ENCODE measurements around the gene TBC1D5. TPM values are rescaled to one million over a fixed set of nuclear protein-coding genes. Genes with fewer than 3 reads are reported as not detected.
A peak's percentile ranks its signal among the peaks of the same experiment; 100 is the strongest.
"Not testable (repeated sequence)": the region's sequence is repeated elsewhere in the genome, so short reads cannot be mapped to it uniquely, and the experiment has no call there.

Gene TBC1D5
- polyA plus RNA-seq, 1 donor, result 31.3 TPM

- DNase-seq, result peak; percentile 7
Observed at GRCh38 chr3:17707813-17708543, 34.5 kb downstream of the TBC1D5 start.

- not testable (repeated sequence) for DNase-seq
Observed at GRCh38 chr3:17705991-17706390, 36.4 kb downstream of the TBC1D5 start.

DNA sequence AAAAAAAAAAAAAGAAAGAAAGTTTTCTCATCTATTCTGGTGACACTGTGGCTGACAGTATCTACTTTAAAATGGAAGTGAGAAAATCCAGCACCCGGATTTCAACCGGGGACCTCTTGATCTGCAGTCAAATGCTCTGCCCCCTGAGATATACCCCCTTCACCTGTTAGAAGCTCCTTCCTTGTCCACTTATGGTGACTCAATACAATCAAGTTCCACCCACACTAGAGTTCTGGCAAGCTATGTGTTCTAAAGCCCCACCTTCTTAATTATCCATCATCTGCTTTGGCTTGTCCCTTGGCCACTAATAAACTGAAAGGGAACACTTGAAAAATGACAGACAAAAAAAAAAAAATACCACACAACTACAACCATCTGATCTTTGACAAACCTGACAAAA is 42.6 kb downstream of the TBC1D5 start:
- not testable (repeated sequence) for DNase-seq

GRCh38 chr3:17695665-17696064 is 46.8 kb downstream of the TBC1D5 start:
- DNase-seq, result not testable (repeated sequence)

GRCh38 chr3:17693670-17693999 is 48.8 kb downstream of the TBC1D5 start:
- not testable (repeated sequence) for DNase-seq

DNA sequence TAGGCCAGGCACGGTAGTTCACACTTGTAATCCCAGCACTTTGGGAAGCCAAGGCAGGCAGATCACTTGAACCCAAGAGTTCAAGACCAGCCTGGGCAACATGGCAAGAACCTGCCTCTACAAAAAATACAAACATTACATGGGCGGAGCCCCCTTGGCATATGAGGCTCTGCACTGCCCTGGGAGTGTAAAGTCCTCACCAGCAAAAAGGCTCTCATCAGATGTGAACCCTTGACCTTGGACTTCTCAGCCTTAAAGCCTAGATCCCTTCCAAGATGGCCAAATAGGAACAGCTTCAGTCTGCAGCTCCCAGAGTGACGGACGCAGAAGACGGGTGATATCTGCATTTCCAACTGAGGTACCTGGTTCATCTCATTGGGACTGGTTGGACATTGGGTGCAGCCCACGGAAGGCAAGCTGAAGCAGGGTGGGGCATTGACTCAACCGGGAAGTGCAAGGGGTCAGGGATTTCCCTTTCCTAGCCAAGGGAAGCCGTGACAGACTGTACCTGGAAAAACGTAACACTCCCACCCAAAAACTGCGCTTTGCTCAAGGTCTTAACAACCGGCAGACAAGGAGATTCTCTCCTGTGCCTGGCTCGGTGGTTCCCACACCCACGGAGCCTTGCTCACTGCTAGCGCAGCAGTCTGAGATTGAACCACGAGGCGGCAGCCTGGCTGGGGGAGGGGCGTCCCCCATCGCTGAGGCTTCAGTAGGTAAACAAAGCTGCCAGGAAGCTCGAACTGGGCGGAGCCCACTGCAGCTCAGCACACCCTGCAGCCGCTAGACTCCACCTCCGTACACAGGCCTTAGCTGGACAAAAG is 49.4 kb downstream of the TBC1D5 start:
- DNase-seq, result not testable (repeated sequence)

- DNase-seq, result no peak
Observed at GRCh38 chr3:17687566-17687965, 54.9 kb downstream of the TBC1D5 start.

DNA sequence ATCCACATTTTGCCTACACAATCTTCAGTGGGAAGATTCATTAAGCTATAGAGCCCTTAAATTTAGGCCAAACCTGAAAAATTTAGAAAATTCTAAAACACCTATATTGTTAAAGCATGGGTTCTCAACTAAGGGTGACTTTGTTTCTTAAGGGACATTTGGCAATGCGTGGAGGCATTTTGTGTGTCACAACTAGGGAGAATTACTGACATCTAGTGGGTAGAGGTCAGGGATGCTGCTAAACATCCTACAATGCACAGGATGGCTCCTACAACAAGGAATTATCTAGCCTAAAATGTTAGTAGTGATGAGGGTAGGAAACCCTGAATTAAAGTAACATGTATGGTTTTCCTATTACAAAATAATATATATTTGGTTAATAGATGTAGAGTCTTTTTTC is 55.8 kb downstream of the TBC1D5 start:
- DNase-seq, result no peak

DNA sequence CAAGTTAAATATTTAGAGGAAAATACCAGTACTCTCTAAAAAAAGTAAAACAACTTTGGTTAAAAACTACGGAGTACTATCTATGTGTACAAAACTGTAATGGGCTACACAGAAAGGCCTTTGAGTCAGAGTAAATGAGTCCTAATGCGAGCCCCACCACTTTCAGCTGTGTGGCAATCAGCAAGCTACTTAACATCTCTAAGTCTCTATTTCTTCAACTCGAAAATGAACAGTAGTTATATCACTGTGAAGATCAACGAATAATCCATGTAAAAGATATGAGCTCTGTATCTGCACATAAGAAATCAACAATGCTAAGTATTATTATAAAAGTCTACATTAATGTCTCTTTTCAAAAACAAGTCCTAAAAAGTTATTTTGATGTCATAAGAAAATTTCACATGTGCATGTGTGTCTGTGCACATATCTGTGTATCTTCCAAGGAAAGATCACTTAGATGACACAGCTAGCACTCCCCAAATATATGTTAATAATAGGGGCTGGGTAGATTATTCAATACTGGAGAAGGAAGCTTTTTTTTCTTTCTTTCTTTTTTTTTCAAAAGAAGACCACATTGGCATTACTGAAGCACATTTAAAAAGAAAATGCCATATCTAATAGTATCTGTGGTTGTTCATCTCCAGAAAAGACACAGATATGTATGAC is 58.8 kb downstream of the TBC1D5 start:
- DNase-seq, result no peak

DNA sequence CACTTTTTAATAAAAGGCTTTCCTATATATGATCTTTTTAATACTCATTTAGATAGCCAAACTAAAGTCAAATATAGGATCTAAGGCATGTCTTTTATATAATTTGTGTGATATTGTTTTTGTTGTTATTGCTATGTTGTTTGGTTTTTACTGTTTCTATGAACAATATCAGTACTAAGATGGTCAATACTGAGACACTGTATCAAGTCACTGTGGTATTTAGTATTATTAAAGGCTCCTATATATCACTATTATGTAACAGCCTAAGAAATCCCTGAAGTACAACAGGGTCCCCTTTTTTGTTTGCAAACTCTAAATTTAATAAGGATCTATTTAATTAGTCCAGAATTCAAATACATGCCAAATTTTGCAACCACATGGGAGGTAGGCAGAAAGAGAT is 61.9 kb downstream of the TBC1D5 start:
- no peak for DNase-seq

DNA sequence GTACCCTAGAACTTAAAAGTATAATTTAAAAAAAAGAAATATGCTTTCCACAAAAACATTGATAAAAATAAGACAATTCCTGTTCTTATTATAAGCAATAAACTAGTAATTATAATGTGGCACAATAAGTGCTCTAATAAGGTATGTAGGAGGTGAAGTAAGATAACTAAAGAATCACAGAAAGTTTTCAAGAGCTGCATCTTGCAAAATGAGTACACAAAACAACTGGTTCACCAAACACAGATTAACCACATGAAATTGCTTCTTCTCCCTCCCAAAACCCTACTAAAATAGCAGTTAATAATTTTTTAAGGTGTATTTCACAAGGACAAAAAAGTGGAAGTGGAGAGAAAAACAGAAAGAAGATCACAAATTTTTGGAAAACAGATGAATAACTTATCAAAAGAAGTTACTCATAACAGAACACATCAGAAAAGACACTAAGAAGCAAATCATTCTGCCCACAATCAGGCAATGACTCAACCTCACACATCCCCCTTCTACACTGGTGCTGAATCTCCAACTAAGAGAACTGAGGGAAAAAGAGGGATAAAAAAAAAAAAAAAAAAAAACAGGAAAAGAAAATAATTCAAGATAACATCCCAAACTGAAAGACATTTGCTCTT is 64.2 kb downstream of the TBC1D5 start:
- no peak for DNase-seq

DNA sequence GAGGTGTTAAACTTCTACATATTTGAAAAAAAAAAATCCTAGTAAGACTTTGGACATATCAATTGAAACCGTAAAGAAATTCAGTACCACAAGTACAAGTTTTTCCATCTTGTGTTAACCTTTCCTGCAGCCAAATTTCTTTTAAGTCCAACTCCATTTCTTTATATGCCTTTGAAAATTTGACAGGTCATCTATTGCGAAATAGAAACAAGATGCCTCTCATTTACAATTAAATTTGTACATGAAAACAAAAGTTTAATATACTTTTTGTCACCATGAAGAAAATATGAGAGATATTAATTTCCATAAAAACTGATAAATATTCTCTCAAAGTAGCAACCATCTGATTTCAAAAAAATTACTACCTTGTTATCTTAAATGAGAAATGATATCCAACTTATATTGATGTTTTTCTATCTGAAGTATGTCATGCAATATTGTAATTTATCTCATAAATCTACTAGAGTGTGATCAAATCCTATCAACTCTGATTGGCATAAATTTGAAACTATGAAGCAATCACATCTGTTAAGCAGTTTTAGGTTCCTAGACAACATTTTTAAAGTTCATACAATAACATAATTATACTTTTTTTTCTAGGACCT is 68.2 kb downstream of the TBC1D5 start:
- DNase-seq, result no peak

DNA sequence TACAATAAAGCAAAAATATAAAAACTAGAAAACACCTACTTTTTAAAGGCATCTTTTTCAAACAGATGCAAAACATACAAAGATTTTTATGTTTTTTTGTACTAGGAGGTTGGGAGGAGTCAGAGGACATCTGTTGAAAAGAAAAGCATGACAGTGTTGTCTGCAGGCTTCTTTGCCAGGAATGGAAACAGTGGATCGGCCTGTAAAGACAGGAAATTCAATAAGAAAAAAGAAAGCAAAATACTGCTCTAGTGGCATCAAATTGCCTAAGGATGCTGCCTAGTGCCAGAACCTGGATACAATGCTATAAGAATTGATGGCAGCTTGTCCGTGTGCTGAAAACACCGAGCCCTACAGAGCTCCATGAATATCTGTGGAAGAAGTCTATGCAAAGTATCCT is 69.9 kb downstream of the TBC1D5 start:
- peak; percentile 59 for DNase-seq

- DNase-seq, result no peak
Observed at GRCh38 chr3:17670749-17671148, 71.7 kb downstream of the TBC1D5 start.

- DNase-seq, result no peak
Observed at GRCh38 chr3:17664923-17665322, 77.5 kb downstream of the TBC1D5 start.

DNA sequence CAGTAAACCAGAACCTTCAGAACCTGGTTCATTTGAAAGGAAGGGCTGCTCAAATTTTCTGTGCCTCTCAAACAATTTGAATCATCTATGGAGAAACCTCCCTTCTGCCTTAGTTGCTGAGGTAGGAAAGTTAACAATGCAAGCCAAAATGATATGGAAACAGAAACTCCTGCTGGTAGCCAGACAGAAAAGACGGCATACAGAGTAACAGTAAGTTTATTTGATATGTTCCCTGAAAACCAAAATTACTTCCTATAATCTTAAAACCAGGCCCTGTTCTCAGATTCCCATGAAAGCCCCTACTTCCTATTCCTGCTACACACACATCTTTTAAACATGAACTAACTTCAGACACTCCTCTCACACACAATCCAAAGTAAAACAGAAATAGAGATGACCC is 86.2 kb downstream of the TBC1D5 start:
- no peak for DNase-seq

GRCh38 chr3:17655743-17656142 is 86.7 kb downstream of the TBC1D5 start:
- no peak for DNase-seq

DNA sequence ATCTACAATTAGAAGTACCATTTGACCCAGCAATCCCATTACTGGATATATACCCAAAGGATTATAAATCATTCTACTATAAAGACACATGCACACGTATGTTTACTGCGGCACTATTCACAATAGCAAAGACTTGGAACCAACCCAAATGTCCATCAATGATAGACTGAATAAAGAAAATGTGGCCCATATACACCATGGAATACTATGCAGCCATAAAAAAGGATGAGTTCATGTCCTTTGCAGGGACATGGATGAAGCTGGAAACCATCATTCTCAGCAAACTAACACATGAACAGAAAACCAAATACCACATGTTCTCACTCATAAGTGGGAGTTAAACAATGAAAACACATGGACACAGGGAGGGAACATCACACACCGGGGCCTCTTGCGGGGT is 92.7 kb downstream of the TBC1D5 start:
- not testable (repeated sequence) for DNase-seq

GRCh38 chr3:17648630-17649355 is 93.6 kb downstream of the TBC1D5 start:
- DNase-seq, result not testable (repeated sequence)

- peak; percentile 26 for DNase-seq
Observed at GRCh38 chr3:17645074-17645698, 97.2 kb downstream of the TBC1D5 start.

GRCh38 chr3:17643691-17644090 is 98.7 kb downstream of the TBC1D5 start:
- no peak for DNase-seq
